Endothelial cell of umbilical vein (primary cell): ENCODE data around the gene ITIH4. TPM values are rescaled to one million over a fixed set of nuclear protein-coding genes. Genes with fewer than 3 reads are reported as not detected.

Experiments
- BruUV-seq: library from RNA; stranded (reverse); fragments of 400-500 nt; replicated peaks from 2 replicates; lab custom pipeline; 2021; lab: Mats Ljungman, UMichigan
- CTCF ChIA-PET: fragments of 300-600, 350-600 bp; sonication (Branson Sonifier 250); formaldehyde crosslinking; loops from one replicate; lab custom pipeline; 2021; ENCODE audit warnings: antibody characterized with exemption, inconsistent platforms; lab: Charles Lee
- POLR2A ChIA-PET: fragments of 300-600, 350-600 bp; sonication (Branson Sonifier 250); formaldehyde crosslinking; loops from one replicate; lab custom pipeline; 2021; ENCODE audit warnings: antibody characterized with exemption, inconsistent platforms; lab: Charles Lee
- DNase-seq: peaks from one replicate; pipeline ENCODE4 v3.0.0-alpha.2; 2011; ENCODE audit warnings: low read depth, low spot score
- FAIRE-seq: peaks from 2 replicates; lab custom pipeline; 2011; peaks lifted over from hg19 to GRCh38; lab: Jason Lieb, UNC
- H2AFZ ChIP-seq: 2 replicates; pipeline ENCODE4 v1.6.0; 2012; ENCODE audit warnings: low read depth, low read length, control low read depth, inconsistent platforms
- H3K27ac ChIP-seq: 2 replicates; pipeline ENCODE4 v1.5.1; 2011; ENCODE audit warnings: low read depth, mild to moderate bottlenecking, control low read depth, low read length, moderate library complexity; ENCODE audit not compliant: insufficient read depth
- H3K27me3 ChIP-seq, 2 experiments: 2 replicates each; pipeline versions ENCODE4 v1.6.0 to v1.6.1; 2011; ENCODE audit warnings: low read length in 2 of 2, mixed read lengths in 1 of 2; ENCODE audit not compliant: control insufficient read depth in 2 of 2, insufficient read depth in 2 of 2
- H3K36me3 ChIP-seq, 2 experiments: 2 replicates in 1 of 2; 3 replicates in 1 of 2; pipeline ENCODE4 v1.5.1; 2011; ENCODE audit warnings: low read length in 2 of 2, mild to moderate bottlenecking in 1 of 2, moderate library complexity in 1 of 2; ENCODE audit not compliant: control insufficient read depth in 2 of 2, insufficient read depth in 2 of 2; ENCODE audit errors: extremely low read depth in 1 of 2
- H3K4me1 ChIP-seq: 3 replicates; pipeline ENCODE4 v1.5.1; 2011; ENCODE audit warnings: mild to moderate bottlenecking, low read length; ENCODE audit not compliant: control insufficient read depth, insufficient read depth; ENCODE audit errors: extremely low read depth
- H3K4me2 ChIP-seq: 2 replicates; pipeline ENCODE4 v1.6.1; 2011; ENCODE audit warnings: low read length, control low read depth, mixed read lengths; ENCODE audit not compliant: insufficient read depth
- H3K4me3 ChIP-seq, 3 experiments: fragments of 200-600 bp in 1 of 3; sonication (generic), shearing (Covaris generic) in 1 of 3; replicated peaks in 1 of 3; 2 replicates each; pipeline ENCODE4 v1.5.1; 2011 to 2016; ENCODE audit warnings: control low read depth in 3 of 3, low read length in 3 of 3, mild to moderate bottlenecking in 2 of 3, inconsistent platforms in 1 of 3, low read depth in 1 of 3, moderate library complexity in 1 of 3; ENCODE audit not compliant: insufficient read depth in 1 of 3
- H3K79me2 ChIP-seq: 2 replicates; pipeline ENCODE4 v1.6.0; 2012; ENCODE audit warnings: low read length, inconsistent platforms; ENCODE audit not compliant: control insufficient read depth, insufficient read depth
- H3K9ac ChIP-seq: replicated peaks from 2 replicates; pipeline ENCODE3; 2011; ENCODE audit warnings: low read length, control low read depth; ENCODE audit not compliant: insufficient read depth; ENCODE audit errors: extremely low read depth
- H3K9me1 ChIP-seq: replicated peaks from 3 replicates; pipeline ENCODE4 v1.6.0; 2011; ENCODE audit warnings: mild to moderate bottlenecking, low read length; ENCODE audit not compliant: control insufficient read depth, insufficient read depth; ENCODE audit errors: extremely low read depth
- H3K9me3 ChIP-seq: replicated peaks from 2 replicates; pipeline ENCODE4 v1.5.1; 2012; ENCODE audit warnings: low read length, inconsistent platforms; ENCODE audit not compliant: control insufficient read depth, insufficient read depth
- H4K20me1 ChIP-seq: replicated peaks from 2 replicates; pipeline ENCODE3; 2011; ENCODE audit warnings: mild to moderate bottlenecking, low read length; ENCODE audit not compliant: control insufficient read depth, insufficient read depth; ENCODE audit errors: extremely low read depth
- EZH2 ChIP-seq: IDR thresholded peaks from 2 replicates; pipeline ENCODE4 v1.6.1; 2012; ENCODE audit warnings: borderline replicate concordance, low read depth, mild to moderate bottlenecking, moderate library complexity, low read length, inconsistent platforms; ENCODE audit not compliant: severe bottlenecking
- FOS ChIP-seq: IDR thresholded peaks from 2 replicates; pipeline ENCODE4 v1.6.1; 2011; ENCODE audit warnings: mild to moderate bottlenecking, low read length, moderate library complexity, borderline replicate concordance; ENCODE audit not compliant: insufficient read depth
- GATA2 ChIP-seq: IDR thresholded peaks from 2 replicates; pipeline ENCODE4 v1.7.0; 2011; ENCODE audit warnings: low read depth, mild to moderate bottlenecking, moderate library complexity, mixed read lengths, low read length; ENCODE audit not compliant: insufficient read length, insufficient read depth
- JUN ChIP-seq: IDR thresholded peaks from 2 replicates; pipeline ENCODE4 v1.6.1; 2011; ENCODE audit warnings: borderline replicate concordance, low read depth; ENCODE audit not compliant: insufficient read length, insufficient read depth
- MYC ChIP-seq: IDR thresholded peaks from one replicate; pipeline ENCODE4 v1.6.1; 2011; ENCODE audit warnings: mild to moderate bottlenecking, low read depth, low read length
- POLR2A ChIP-seq: IDR thresholded peaks from 2 replicates; pipeline ENCODE4 v1.6.1; 2012; ENCODE audit warnings: low read depth, mild to moderate bottlenecking, control low read depth, low read length
- POLR2AphosphoS5 ChIP-seq: IDR thresholded peaks from 2 replicates; pipeline ENCODE4 v1.6.1; 2012; ENCODE audit warnings: low read depth, mild to moderate bottlenecking, control low read depth, low read length, moderate library complexity; ENCODE audit not compliant: insufficient read depth
- dilution Hi-C: fragments of 300-500 bp; cut with MboI; formaldehyde crosslinking; loops from one replicate; pipeline ENCODE4 v1.15.0; 2019; ENCODE audit warnings: low sequenced_read_pairs; ENCODE audit not compliant: extremely low pct_ligation_motif_present
- intact Hi-C: fragments of 100-400 bp; cut with micrococcal nuclease; formaldehyde crosslinking; loops from one replicate; pipeline ENCODE4 v1.10.0; 2022
- polyA plus RNA-seq, 4 experiments: library from polyadenylated mRNA; depleted of rRNA in 3 of 4; stranded (reverse) in 3 of 4; unstranded in 1 of 4; fragments of >200 nt; gene quantifications; 2 replicates each; pipeline versions ENCODE4 v1.2.1 to v1.2.3, GENCODE V29; 2011 to 2012; ENCODE audit warnings: missing spikeins in 1 of 4
- total RNA-seq: library from RNA; stranded (reverse); gene quantifications from 2 replicates; pipeline ENCODE4 v1.2.3, GENCODE V29; 2021
- TF ChIP-seq, protein P1 (sequence below): IDR thresholded peaks from 2 replicates; pipeline ENCODE4 v1.6.1; 2011; ENCODE audit not compliant: insufficient read depth, insufficient read length
- TF ChIP-seq, protein P2 (sequence below), 2 donors: IDR thresholded peaks; 1 replicate in 1 of 2; 2 replicates in 1 of 2; pipeline ENCODE4 v1.5.1; 2011; ENCODE audit warnings: low read length in 2 of 2, mild to moderate bottlenecking in 2 of 2, moderate library complexity in 2 of 2, control low read depth in 1 of 2, inconsistent platforms in 1 of 2, low read depth in 1 of 2; ENCODE audit not compliant: insufficient read depth in 1 of 2; ENCODE audit errors: extremely low read depth in 1 of 2

ITIH4 gene
- total and polyA plus RNA-seq, 2 donors (not counting 3 experiments of a cell fraction or from before 2014, with no cell fraction given) = 0.17 to 2.4 TPM

DNA sequence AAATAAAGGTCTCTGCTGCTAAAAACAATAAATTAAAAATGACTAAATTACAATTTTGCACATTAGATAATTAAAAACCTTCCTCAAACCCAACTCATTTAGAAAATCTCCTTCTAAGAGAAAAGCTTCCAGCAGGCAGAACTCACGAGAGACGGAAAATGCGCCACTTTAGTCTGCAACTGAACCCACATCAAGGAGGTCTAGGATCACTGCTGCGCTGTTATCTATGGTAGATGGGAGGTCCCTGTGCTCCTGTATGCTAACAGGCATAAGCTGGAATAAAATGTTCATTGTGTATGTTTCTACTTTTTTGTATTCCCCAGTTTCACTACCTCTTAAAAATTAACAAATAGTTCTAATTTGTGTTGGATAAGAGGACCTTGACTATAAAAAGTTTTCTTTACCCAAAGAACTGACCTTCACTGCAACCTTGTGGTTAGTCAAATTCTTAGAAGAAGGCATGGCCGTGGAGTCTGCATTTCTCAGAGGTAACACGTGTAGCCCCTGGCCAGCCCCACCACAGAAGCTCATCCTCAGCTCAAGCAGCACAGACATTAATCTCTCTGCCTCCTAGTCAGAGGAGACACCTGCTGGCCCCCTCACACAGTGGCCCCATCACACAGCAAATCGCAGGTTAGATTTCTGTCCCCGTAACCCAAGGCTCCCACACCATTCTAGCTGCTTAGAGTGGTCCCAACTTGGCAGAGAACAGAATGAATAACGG is 44.6 kb upstream of the ITIH4 start:
- no TSS peak for BruUV-seq
- intact Hi-C loops (no loop called here), dilution Hi-C loops (no loop called here)
- TF ChIP-seq POLR2AphosphoS5 = no peak
- no peak for TF ChIP-seq POLR2A
- no peak for TF ChIP-seq MYC
- TF ChIP-seq, protein P1, sequence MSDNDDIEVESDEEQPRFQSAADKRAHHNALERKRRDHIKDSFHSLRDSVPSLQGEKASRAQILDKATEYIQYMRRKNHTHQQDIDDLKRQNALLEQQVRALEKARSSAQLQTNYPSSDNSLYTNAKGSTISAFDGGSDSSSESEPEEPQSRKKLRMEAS = no peak
- no peak for TF ChIP-seq EZH2
- TF ChIP-seq GATA2 = no peak
- no peak for TF ChIP-seq JUN
- TF ChIP-seq, protein P2, sequence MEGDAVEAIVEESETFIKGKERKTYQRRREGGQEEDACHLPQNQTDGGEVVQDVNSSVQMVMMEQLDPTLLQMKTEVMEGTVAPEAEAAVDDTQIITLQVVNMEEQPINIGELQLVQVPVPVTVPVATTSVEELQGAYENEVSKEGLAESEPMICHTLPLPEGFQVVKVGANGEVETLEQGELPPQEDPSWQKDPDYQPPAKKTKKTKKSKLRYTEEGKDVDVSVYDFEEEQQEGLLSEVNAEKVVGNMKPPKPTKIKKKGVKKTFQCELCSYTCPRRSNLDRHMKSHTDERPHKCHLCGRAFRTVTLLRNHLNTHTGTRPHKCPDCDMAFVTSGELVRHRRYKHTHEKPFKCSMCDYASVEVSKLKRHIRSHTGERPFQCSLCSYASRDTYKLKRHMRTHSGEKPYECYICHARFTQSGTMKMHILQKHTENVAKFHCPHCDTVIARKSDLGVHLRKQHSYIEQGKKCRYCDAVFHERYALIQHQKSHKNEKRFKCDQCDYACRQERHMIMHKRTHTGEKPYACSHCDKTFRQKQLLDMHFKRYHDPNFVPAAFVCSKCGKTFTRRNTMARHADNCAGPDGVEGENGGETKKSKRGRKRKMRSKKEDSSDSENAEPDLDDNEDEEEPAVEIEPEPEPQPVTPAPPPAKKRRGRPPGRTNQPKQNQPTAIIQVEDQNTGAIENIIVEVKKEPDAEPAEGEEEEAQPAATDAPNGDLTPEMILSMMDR (IDR thresholded peaks at IDR 0.05; ENCODE audit: extremely low read depth in 1 of 2, insufficient read depth in 1 of 2, low read depth in 1 of 2, low read length in 2 of 2) = no peak
- TF ChIP-seq FOS = no peak
- no peaks in the 10 kb centered on the region for H3K36me3 ChIP-seq
- no peak overlapping the region for H3K4me2 ChIP-seq
- ChIA-PET CTCF (no interaction called here), POLR2A (no interaction called here)
- no peaks in the 10 kb centered on the region for H3K9me3 ChIP-seq
- no peaks in the 10 kb centered on the region for H3K4me1 ChIP-seq
- no peaks in the 10 kb centered on the region for H3K9me1 ChIP-seq
- H3K79me2 ChIP-seq = no peaks in the 10 kb centered on the region
- no peak overlapping the region for H3K9ac ChIP-seq
- no peak for DNase-seq
- H3K4me3 ChIP-seq = no peak overlapping the region
- H4K20me1 ChIP-seq = no peaks in the 10 kb centered on the region
- H3K27ac ChIP-seq = no peak overlapping the region
- no peak for FAIRE-seq
- no peak overlapping the region for H2AFZ ChIP-seq
- no peaks in the 10 kb centered on the region for H3K27me3 ChIP-seq
